ENCODE data around the gene ASIC2. TPM values are rescaled to one million over a fixed set of nuclear protein-coding genes. Genes with fewer than 3 reads are reported as not detected.

Gene ASIC2
- total and polyA plus RNA-seq, 2 donors (not counting 1 experiment from before 2014, with no cell fraction given), result not detected

DNA sequence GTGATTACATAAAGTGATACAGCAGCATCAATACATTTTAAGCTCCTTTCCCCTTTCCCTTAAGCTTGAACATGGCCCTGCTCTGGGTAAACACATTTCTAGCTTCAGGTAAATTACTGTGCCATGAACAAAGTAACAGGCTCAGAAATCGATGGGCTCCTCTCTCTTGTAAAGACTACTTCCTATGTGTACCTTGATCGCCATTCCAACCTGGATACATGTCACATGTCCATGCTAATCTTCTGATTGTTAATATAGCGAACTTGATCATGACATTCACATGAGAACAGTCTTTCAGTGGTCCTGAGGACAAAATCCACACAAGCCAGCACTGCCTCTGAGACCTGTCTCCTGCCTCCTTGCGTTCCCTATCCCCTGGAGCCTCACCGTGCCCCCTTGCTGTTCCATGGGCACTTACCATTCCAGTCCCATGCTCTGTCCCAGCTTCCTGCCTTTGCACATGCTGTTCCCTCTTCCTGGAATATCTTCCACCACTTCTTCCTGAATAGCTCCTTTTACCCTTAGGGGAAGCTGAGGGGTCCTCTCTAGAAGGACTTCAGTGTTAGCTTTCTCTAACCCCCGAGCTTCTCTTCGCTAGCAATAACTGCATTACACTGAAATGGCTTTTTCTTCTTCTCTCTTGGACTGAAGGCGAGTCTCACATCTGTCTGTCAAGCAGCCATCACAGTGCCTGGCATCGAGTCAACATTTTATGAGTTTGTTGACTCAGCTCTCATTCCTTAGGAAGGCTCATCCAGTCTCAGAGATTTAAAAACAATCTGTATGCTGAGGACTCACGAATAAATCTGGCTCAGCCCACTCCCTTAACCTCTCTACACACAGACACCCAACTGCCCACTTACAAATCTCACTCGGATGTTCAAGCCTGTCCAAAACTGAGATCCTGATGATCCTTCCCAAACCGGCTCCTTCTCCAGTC, 93.3 kb downstream of the ASIC2 start:
- DNase-seq (no peak), ATAC-seq (ENCODE audit: low read depth) (no peak)
- H4K20me1 ChIP-seq (ENCODE audit: control insufficient read depth, insufficient read depth, low read length, poor library complexity, severe bottlenecking), result no peaks in the 10 kb centered on the region
- H3K4me1 ChIP-seq (ENCODE audit: control insufficient read depth in 2 of 2, insufficient read depth in 2 of 2, low read length in 2 of 2), result no peaks in the 10 kb centered on the region
- H3K27me3 ChIP-seq (replicated peaks in 1 of 4; ENCODE audit: control extremely low read depth in 1 of 4, control insufficient read depth in 3 of 4, insufficient read depth in 4 of 4, low read length in 3 of 4), result no peaks in the 10 kb centered on the region
- no peak overlapping the region for H3K4me2 ChIP-seq (replicated peaks; ENCODE audit: low read depth, low read length, poor library complexity, severe bottlenecking)
- 88% methylated on average over 12 of the region's 12 CpGs for WGBS (ENCODE audit: insufficient coverage)
- H3K36me3 ChIP-seq (replicated peaks in 1 of 2; ENCODE audit: control extremely low read depth in 1 of 2, control insufficient read depth in 1 of 2, extremely low read depth in 1 of 2, insufficient read depth in 2 of 2, low read length in 1 of 2), result no peaks in the 10 kb centered on the region
- H3K9me3 Mint-ChIP-seq (ENCODE audit: insufficient read depth), result no peaks in the 10 kb centered on the region
- no peak overlapping the region for H3K27ac ChIP-seq (ENCODE audit: low read length in 2 of 2)
- no peak overlapping the region for H3K9ac ChIP-seq (ENCODE audit: low read length)
- H3K4me3 Mint-ChIP-seq, result no peak overlapping the region
- no peaks in the 10 kb centered on the region for H3K79me2 ChIP-seq (ENCODE audit: control insufficient read depth, insufficient read depth, low read length)
- TF ChIP-seq, protein P1, sequence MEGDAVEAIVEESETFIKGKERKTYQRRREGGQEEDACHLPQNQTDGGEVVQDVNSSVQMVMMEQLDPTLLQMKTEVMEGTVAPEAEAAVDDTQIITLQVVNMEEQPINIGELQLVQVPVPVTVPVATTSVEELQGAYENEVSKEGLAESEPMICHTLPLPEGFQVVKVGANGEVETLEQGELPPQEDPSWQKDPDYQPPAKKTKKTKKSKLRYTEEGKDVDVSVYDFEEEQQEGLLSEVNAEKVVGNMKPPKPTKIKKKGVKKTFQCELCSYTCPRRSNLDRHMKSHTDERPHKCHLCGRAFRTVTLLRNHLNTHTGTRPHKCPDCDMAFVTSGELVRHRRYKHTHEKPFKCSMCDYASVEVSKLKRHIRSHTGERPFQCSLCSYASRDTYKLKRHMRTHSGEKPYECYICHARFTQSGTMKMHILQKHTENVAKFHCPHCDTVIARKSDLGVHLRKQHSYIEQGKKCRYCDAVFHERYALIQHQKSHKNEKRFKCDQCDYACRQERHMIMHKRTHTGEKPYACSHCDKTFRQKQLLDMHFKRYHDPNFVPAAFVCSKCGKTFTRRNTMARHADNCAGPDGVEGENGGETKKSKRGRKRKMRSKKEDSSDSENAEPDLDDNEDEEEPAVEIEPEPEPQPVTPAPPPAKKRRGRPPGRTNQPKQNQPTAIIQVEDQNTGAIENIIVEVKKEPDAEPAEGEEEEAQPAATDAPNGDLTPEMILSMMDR (IDR thresholded peaks at IDR 0.05), result no peak
- TF ChIP-seq EZH2 (IDR thresholded peaks at IDR 0.05; ENCODE audit: borderline replicate concordance, insufficient read depth, low read depth, low read length, poor library complexity, severe bottlenecking), result no peak
- peaks cover 5% of the 10 kb centered on the region for H3K27me3 Mint-ChIP-seq
- H3K27ac Mint-ChIP-seq, result no peak overlapping the region
- POLR2A ChIA-PET, result no interaction called here
- H3K4me1 Mint-ChIP-seq, result no peaks in the 10 kb centered on the region
- H3K4me3 ChIP-seq (ENCODE audit: control extremely low read depth in 1 of 5, extremely low read depth in 1 of 5, insufficient read depth in 1 of 5, low read depth in 2 of 5, low read length in 4 of 5), result no peak overlapping the region
- H2AFZ ChIP-seq (ENCODE audit: insufficient read depth, low read depth, low read length, poor library complexity, severe bottlenecking), result no peak overlapping the region
- no peaks in the 10 kb centered on the region for H3K9me3 ChIP-seq (ENCODE audit: control extremely low read depth in 1 of 3, control insufficient read depth in 2 of 3, insufficient read depth in 1 of 3, low read length in 2 of 3)
- CTCF ChIA-PET, result no interaction called here
- intact Hi-C loops (cut with micrococcal nuclease), result no loop called here

DNA sequence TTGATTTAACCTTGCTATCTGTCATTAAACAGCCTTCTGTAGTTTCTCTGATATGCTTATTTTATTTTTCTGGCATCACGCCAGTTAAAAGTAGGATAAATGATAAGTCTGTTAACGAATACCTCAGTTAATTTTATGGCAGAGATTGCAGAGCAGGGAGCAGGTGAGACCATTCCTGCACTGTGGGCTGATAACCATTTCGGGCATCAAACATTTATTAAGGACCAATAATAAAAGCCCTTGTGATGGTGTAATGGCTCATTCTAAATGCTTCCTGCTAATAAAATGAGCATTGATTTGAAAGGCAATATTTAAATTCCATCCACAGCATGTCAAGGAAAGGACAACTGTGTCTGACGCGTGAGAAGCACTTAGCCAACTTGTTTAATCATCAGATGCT, 94.1 kb downstream of the ASIC2 start:
- Histone ChIP-seq H3K9ac (ENCODE audit: low read length) (no peak overlapping the region), H4K20me1 (ENCODE audit: control insufficient read depth, insufficient read depth, low read length, poor library complexity, severe bottlenecking) (no peaks in the 10 kb centered on the region), H3K9me3 (ENCODE audit: control extremely low read depth in 1 of 3, control insufficient read depth in 2 of 3, insufficient read depth in 1 of 3, low read length in 2 of 3) (no peaks in the 10 kb centered on the region), H3K4me3 (ENCODE audit: control extremely low read depth in 1 of 5, extremely low read depth in 1 of 5, insufficient read depth in 1 of 5, low read depth in 2 of 5, low read length in 4 of 5) (no peak overlapping the region), H3K79me2 (ENCODE audit: control insufficient read depth, insufficient read depth, low read length) (no peaks in the 10 kb centered on the region), H3K4me2 (replicated peaks; ENCODE audit: low read depth, low read length, poor library complexity, severe bottlenecking) (no peak overlapping the region), H3K4me1 (ENCODE audit: control insufficient read depth in 2 of 2, insufficient read depth in 2 of 2, low read length in 2 of 2) (no peaks in the 10 kb centered on the region), H3K27ac (ENCODE audit: low read length in 2 of 2) (no peak overlapping the region), H3K27me3 (replicated peaks in 1 of 4; ENCODE audit: control extremely low read depth in 1 of 4, control insufficient read depth in 3 of 4, insufficient read depth in 4 of 4, low read length in 3 of 4) (no peaks in the 10 kb centered on the region), H2AFZ (ENCODE audit: insufficient read depth, low read depth, low read length, poor library complexity, severe bottlenecking) (no peak overlapping the region), H3K36me3 (replicated peaks in 1 of 2; ENCODE audit: control extremely low read depth in 1 of 2, control insufficient read depth in 1 of 2, extremely low read depth in 1 of 2, insufficient read depth in 2 of 2, low read length in 1 of 2) (no peaks in the 10 kb centered on the region)
- ATAC-seq (ENCODE audit: low read depth) (no peak), DNase-seq (no peak)
- Mint-ChIP-seq H3K4me3 (no peak overlapping the region), H3K9me3 (ENCODE audit: insufficient read depth) (no peaks in the 10 kb centered on the region), H3K27me3 (no peaks in the 10 kb centered on the region), H3K27ac (no peak overlapping the region), H3K4me1 (no peaks in the 10 kb centered on the region)
- 60% methylated on average over 1 of the region's 5 CpGs for WGBS (ENCODE audit: insufficient coverage)
- ChIA-PET CTCF (no interaction called here), POLR2A (no interaction called here)
- TF ChIP-seq, protein P1 (IDR thresholded peaks at IDR 0.05), result no peak
- TF ChIP-seq EZH2 (IDR thresholded peaks at IDR 0.05; ENCODE audit: borderline replicate concordance, insufficient read depth, low read depth, low read length, poor library complexity, severe bottlenecking), result no peak
- intact Hi-C loops (cut with micrococcal nuclease), result no loop called here
